GM10266 (cell line): ENCODE results near the gene IPO9.

Source experiments
- DNase-seq: peaks from one replicate; pipeline ENCODE4 v3.0.0; 2012; ENCODE audit errors: extremely low spot score
- TF ChIP-seq, protein P1 (sequence below): IDR thresholded peaks from 2 replicates; pipeline ENCODE4 v1.5.1; 2012; ENCODE audit warnings: mild to moderate bottlenecking, low read depth; ENCODE audit not compliant: control insufficient read depth, insufficient read depth; ENCODE audit errors: missing control alignments

The IPO9 gene

DNA sequence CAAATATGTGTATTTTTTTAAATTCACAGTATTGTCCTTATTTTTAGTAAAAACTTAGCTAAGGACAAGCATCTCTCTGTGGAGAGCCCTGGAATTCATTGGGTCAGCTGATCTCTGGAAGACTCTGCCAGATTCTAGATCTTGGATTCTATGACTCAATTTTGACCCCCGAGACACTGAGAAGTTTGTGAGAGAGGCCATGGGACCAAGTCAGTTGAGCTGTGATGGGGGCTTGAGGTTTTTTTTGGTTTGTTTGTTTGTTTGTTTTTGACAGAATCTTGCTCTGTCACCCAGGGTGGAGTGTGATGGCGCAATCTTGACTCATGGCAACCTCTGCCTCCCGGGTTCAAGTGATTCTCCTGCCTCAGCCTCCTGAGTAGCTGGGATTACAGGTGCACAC lies 73.2 kb downstream of the IPO9 start:
- no peak for DNase-seq
- TF ChIP-seq, protein P1, sequence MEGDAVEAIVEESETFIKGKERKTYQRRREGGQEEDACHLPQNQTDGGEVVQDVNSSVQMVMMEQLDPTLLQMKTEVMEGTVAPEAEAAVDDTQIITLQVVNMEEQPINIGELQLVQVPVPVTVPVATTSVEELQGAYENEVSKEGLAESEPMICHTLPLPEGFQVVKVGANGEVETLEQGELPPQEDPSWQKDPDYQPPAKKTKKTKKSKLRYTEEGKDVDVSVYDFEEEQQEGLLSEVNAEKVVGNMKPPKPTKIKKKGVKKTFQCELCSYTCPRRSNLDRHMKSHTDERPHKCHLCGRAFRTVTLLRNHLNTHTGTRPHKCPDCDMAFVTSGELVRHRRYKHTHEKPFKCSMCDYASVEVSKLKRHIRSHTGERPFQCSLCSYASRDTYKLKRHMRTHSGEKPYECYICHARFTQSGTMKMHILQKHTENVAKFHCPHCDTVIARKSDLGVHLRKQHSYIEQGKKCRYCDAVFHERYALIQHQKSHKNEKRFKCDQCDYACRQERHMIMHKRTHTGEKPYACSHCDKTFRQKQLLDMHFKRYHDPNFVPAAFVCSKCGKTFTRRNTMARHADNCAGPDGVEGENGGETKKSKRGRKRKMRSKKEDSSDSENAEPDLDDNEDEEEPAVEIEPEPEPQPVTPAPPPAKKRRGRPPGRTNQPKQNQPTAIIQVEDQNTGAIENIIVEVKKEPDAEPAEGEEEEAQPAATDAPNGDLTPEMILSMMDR: no peak

DNA sequence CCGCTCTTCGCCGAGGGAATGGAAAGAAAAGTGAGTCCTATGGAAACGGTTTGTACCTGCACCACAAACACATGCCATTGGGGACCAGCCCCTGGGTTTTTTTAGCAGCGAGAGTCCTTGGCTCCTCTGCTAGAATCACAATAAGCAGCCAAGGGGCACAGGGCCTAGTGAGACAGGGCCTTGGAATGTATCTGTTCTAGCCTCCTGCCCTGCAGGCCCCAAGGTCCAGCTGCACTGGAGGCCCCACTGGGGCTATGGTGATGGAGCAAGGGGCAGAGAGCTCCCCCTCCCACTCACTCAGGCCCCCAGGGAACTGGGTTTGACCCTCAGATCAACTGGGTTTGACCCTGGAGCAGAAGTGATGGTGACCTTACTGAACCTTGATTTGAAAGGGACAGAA lies 74.2 kb downstream of the IPO9 start:
- TF ChIP-seq, protein P1: no peak
- DNase-seq: no peak

DNA sequence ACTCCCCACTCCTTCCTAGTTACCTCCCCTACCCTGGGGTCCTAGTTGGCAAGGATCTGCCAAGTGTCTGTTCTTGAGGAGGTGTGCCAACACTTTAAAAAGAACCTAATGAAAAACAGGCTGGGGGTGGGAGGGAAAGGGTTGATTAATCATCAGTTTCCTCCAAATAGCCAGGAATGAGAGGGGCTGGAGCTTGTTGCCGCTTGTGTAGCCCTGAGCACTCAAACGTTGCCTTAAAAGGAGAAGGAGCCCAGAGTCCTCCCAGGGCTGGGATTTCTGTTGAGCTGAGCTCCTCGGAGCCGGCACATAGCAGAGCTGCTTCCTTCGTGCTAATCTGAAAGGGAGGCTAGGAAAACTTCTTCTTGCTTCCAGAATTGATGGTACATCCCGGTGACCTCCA lies 75.6 kb downstream of the IPO9 start:
- DNase-seq: no peak
- TF ChIP-seq, protein P1: no peak

DNA sequence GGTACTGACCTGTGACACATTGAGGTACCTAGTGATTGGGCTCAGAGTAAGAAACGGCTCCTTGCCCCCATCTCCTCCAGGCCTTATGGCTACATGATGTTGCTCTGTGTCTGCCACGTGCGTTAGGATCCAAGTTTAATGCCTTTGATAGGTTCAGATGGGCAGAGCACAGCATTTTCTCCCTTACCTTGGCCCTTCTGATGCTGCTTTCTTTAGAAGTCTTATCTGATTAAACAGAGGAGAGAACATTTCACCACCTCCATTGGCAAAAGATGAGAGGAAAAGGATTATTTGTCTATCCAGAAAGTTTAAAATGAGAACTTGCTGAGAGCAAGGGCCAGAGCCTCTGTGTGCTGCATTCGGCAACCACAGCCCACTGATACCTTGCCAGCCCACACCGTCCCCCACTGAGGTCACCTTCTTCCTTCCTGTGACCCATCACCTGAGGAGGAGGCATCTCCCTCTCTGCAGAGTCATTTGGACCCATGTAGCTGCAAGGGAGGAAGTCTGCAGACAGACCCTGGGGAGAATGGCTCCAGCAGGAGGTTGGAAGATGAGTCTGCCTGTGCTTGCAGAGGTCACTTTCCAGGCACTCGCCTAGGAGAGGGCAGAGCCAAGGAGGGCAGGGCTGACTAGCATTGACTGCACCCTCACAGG lies 76.4 kb downstream of the IPO9 start:
- TF ChIP-seq, protein P1: no peak
- DNase-seq: no peak

DNA sequence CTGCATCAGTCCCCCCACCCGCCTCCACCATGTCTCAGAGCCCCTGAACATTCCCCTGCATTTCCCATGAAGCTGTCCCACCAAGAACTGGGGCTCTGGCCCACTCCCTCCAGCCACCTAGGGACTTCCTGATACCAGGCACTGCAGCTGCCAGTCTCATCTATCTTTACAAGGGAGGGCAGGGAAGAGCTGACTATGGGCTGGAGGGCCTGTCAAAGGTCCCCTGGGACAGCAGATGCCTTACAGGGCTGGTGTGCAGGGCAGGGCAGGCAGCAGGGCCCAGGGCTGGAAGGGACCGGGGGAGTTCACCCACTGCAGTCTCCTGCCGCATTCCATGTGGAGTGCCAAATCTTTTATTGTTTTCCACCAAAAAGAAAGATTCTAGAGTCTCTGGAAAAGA lies 77.4 kb downstream of the IPO9 start:
- no peak for DNase-seq
- TF ChIP-seq, protein P1: no peak

DNA sequence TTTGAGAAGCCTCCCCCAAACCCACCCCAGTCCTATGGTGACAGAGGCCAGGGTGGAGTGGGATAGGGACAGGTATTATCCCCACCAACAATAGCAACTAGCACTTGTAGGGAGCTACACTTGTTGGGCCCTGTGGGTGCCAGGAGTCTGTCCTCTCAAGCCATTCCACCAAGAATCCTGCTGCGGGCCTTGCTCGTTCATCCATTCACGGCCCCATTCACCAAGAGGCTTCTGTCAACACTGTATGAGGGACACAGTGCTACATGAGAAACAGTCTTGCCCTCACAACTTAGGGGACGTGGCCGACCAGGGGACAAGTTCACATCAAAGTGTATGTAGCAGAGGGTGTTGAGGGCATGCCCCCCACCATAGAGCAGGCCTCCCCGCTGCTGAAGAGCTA lies 78.7 kb downstream of the IPO9 start:
- TF ChIP-seq, protein P1: no peak
- DNase-seq: no peak

DNA sequence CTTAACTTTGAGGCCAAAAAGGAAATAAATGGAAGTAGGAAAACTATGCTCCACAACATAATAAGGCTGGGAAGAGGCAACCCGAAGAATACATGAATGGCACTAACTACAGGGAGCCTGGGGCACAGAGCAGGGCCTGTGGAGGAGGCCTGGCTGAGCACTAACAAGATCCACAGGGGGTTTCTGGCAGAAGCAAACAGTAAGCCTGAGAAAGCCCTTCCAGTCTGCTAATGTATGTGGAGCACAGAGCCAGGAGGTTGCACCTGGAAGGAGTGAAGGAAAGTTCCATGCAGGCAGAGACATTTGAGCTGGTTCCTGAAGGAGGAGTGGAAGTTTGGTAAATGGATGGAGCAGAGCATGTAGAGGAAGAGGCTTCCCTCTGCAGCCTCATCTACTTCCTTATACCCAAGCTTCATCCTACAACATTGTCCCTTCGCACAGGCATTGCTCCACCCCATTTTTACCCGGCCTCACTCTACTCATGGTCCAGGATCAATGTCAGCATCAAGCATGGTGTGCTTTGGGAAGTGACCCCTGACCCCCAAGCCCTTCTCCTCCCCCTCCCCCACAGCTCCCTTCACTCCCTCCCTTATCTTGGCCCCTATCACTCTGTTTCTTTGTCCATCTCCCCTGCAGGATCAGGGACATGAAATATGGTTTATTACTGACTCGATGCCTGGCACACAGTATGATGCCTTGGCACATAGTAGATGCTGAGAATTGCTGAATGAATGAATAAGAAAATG lies 83.0 kb downstream of the IPO9 start:
- TF ChIP-seq, protein P1: no peak
- no peak for DNase-seq
